Head of caudate nucleus (tissue), 42 donors: ENCODE results near the gene HABP2.

Source experiments
- DNase-seq, 42 donors: peaks; one replicate each; pipeline versions ENCODE4 v3.0.0 to v3.0.0-alpha.2; 2020 to 2021; ENCODE audit warnings: mixed read lengths in 7 of 42
- intact Hi-C: fragments of 100-400 bp; cut with DNase I; formaldehyde crosslinking; loops from one replicate; pipeline ENCODE4 v1.15.0; 2022

HABP2 gene

DNA sequence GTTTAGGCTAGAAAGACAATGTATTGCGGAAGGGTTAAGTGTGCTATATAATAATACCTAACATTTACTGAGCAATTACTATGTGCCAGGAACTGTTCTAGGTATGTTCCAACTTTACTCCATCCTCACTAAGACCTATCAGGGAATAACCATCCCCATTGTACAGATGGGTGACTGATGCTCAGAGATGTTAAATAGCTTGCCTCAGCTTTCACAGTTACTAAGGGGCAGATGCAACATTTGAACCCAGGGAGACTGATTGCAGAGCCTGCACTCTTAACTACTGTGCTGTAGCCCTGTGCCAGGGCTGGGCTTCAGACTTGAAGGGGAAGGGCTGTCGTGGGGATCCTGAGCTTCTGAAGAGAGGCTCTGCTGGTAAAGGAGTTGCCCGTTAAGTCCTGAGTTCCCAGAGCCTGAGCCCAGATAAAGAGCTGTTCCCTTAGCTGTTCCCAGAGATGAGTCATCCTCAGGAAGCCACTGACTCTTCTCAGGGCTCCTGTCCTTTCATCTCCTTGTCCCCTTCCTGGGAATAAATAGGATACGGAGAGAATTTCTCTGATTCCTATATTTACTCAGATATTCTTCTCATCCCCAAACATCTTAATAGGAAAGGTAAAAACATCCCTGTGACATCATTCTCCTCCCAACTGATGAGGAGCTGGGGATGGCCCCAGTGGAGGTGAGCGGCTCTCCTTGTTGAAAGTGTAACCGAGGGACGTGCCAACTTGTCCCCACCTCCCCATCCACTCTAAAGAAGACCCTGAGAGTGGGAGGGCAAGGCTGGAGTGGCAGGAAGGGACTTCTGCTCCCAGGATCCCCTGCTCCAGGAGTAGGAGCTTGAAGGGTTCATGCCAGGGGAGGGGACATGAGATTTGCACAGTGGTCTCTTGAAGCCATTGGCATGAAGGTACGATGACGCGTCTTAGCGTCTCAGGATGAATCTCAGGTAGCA, 28.0 kb upstream of the HABP2 start:
- intact Hi-C loops: no loop called here
- no peak for DNase-seq

DNA sequence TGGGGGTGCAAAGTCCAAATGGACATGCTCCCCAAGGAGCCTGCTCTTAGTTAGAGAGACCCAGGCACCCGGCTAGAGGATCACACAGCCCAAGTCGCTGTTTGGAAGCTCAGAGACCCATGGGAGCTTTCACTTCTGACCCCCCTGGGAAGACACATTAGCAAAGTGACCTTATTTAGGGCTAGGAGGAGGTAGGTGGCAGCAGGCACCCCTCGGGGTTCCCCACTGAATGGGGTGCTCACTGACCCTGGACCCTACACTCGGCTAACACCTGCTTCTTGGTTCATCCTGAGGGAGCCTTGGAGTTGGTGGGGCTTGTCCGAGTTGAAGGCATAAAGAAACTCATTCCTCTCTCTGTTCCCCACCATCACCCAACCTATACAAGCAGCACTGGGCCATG, 27.1 kb upstream of the HABP2 start:
- DNase-seq: no peak
- intact Hi-C loops: no loop called here

DNA sequence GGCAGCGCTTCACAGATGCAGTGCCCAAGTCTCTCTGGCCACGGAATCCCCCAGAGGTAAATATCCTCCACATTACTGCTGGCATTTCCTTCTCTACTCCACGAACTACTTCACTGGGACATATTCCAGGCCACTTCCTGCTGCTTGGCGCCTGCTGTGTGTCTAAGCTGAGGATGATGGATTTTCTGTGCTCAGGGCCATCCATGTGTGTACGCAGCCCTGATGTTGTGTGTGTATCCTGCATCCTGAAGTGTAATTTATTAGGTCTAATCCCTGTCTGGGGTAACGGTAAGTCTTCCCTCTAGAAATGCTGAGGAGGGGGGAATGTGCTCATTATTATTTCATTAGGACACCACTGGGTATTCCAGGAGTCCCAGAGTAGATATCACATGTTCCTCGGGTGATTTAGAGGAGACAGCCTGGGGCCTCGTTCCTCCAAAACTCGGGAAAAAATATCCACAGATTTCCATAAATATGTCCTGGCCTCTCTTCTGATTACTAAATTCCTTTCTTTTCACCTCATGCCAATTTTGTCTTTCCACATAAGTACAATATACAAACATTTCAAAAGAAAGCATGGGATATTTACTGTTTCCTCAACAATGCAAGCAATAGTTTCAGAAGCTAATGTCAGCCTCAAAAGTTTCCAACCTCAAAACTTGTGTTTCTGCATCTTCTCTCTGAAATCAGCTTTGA, 25.5 kb upstream of the HABP2 start:
- intact Hi-C loops: no loop called here
- DNase-seq: no peak

DNA sequence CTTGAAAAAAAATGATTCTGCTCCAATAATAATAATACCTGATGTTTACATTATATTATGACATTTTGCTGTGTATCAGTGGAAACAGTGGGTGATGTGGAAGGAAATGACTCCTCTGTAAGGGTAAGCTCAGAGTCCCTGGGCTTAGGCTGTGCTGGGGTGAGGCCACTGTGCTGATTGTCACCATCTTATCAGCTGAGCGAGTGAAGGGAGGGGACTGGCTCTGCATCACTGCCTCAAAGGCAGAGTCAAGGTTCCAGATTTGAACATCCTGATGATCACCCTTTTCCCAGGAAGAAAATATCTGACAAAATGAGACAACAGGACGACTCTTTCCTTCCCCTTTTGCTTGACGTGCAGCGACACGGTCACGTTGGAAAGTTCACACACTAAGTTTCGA, 24.0 kb upstream of the HABP2 start:
- no peak for DNase-seq
- intact Hi-C loops: no loop called here

DNA sequence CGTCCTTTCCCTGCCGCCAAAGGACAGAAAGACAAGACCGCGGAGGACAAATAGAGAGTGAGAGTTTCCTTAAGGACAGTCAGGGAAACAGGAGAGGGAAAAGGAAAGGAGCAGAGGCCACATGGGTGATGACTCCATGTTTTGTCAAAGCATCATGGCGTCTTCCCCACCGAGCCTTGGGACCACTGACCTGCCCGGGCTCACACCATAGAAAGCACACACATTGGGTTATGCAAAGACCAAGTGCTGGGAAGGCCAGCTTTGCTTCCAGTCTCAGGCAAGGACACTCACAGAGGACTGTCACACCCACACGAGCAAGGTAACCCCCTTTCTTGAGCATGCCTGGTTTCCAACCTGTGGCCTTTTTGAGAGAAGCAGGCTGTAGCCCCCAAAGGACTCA, 23.3 kb upstream of the HABP2 start:
- DNase-seq: peak in 1 of 42 donors; percentile 4
- intact Hi-C loops: no loop called here

DNA sequence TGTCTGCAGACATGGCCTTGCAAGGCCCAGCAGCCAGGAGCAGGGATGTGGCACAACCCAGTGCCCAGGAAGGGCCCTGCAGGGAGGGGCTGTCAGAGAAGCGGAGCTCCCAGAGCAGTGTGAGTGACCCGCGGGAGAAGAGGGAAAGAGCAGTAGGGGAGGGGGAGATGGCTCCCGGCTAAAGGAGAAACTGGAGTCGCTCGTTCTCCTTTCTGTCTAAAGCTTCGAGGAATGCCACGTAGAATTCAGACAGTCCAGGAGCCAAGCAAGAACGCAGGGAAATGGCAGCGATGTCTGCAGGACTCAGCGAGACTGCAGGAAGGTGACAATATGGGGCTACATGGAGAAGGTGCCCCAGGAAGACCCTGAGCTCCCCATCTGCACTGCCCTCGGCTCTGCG, 22.4 kb upstream of the HABP2 start:
- intact Hi-C loops: no loop called here
- DNase-seq: no peak

DNA sequence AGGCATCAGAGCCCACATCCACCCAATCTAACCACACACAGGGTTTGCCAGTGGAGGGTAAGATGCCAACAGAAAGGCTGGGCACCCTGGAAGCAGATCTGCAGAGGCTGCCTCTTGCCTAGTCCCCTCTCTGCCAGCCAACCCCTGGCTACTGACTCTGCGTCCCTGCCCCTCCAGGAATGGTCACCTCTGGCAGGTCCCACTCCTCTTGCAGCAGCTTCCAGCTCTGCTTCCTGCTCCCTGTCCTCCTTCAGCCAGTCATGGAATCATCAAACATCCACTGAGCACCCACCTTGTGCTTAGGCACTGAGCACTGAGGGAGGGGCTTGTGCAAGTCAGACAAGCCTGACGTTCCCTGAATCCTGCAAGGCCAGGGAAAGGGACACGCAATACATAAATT, 20.1 kb upstream of the HABP2 start:
- no peak for DNase-seq
- intact Hi-C loops: no loop called here

DNA sequence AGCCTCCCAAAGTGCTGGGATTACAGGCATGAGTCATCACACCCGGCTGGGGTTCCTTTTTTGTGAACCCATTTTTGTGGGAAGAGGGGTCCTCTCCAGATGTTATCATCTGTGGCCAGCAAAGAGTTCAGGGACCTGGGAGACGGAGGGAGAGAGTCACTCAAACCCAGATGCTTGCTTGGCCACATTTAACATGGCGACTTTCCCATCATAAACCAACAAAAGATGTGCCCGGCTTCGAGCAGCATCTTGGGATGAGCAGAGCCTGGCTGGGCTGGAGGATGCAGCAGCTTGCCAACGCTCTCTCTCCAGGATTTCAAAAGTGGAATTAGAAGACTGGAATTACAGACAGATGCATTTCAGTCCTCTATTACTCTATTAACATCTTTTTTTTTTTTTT, 19.1 kb upstream of the HABP2 start:
- intact Hi-C loops: no loop called here
- no peak for DNase-seq

DNA sequence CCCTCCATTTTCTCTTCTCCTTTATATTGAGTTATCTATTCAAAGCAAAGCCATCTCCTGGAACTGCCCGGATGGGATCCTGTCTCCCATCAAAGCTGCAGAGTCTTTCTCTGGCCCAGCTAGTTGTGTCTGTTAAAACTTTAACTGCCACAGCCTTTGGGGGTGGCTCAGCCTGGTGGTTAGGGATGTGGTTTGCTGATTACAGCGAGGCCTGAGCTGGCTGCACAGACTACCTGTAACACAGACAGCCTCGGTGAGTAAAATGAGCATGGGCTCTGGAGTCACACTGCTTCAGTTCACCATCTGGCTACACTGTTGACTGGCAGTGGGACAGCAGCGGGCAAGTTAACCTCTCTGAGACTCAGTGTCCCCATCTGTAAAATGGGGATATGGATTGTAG, 18.4 kb upstream of the HABP2 start:
- intact Hi-C loops: no loop called here
- no peak for DNase-seq

DNA sequence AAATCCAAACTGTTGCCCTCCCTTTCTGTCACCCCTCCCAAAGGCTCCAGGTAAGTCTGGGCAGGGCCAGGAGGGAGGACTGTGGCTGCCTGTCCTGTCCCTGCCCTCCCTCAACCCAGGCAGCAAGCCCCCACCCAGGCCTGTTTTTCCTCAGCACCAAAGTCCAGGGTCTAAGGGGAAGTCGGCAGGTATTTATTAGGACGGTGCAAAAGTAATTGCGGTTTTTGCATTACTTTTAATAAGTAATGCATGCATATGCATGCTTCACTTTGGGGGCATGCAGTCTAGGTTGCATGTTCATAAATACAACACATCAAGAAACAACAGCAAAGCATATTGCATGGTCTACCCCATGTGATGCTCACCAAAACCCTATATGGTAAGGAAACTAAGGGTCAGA, 15.2 kb upstream of the HABP2 start:
- intact Hi-C loops: no loop called here
- DNase-seq: no peak

DNA sequence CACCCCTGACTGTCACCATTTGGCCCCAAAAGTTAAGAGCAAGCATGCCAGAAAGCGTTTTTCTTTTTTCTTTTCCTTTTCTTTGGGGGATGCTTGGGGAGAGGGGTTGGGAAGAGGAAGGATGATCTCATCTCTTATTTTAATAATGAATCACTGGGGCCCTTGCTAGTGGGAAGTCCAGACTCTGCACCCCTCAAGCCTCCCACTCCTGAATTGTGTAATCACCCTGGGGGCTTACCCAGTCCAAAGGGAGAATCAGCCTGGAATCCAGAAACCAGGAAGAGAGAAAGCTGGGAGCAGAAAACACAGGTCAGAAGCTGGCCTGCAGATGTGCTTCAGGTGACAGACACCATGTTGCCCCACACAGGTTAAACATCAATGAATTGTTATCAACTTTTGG, 14.7 kb upstream of the HABP2 start:
- intact Hi-C loops: no loop called here
- no peak for DNase-seq

DNA sequence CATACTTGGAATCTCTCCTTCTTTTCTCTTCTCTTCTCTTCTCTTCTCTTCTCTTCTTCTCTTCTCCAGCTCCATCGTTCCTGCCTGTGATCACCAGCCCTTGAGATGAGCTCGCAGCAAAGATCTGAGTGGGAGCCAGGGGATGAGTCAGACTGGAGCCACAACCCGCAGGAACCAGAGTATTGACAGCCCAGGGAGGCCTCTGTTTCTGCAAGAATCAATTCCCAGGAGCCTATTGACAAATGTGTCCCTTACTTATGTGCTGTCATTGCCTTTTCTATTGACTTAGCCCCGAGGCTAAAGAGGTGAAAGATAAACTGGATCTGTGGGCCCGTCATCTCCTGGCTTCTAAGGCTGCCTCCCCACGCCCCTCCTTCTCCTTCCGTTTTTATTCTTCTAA, 13.1 kb upstream of the HABP2 start:
- DNase-seq: peak in 33 of 42 donors; percentile 3 to 78 (median 48)
- intact Hi-C loops: no loop called here

DNA sequence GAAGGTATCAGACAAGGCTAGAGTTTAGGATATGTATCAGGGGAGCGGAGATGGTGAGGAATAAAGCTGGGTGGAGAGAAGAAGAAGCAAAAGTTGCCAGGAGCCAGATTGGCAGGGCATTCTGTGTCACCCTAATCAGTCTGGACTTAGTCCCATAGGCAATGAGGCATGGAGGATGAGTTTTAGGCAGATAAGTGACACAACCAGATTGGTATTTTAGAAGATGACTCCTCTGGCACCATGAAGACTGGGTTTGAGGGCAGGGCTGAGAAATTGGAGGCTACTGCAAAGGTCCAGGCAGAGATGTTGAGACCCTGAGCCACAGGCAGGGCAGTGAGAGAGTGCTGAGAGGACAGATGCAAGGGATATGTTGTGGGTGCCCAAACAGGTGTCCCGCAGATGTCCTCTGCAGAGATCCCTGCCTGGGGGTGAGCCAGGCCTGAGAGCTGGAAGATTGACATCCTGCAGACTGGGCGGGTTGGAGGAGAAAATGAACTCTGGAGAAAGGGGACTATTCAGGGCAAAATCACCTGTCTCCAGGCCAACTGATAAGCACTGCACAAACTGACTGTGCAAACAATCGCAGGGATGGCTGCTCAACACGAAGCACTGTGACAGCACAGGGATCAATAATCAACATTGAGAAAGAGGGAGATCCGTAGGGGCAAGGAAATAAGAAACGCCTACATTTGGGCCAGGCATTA, 11.9 kb upstream of the HABP2 start:
- no peak for DNase-seq
- intact Hi-C loops: no loop called here

DNA sequence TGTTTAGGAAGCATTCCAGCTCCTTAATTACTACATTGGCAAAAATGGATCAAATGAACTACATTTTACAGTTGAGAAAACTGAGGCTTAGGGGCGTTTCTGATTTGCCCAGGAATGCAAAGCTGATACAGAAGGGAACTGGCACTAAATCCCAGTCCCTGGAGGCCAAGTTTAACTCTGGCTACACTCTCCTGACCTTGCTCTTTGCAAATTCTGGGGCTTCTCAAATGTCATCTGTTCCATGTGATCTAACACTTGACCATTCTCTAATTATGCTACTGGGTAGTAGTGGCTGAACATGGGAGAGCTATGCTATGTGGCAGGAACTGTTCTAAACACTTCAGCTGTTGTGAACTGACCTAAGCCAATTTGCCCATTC, 11.3 kb upstream of the HABP2 start:
- intact Hi-C loops: no loop called here
- no peak for DNase-seq

DNA sequence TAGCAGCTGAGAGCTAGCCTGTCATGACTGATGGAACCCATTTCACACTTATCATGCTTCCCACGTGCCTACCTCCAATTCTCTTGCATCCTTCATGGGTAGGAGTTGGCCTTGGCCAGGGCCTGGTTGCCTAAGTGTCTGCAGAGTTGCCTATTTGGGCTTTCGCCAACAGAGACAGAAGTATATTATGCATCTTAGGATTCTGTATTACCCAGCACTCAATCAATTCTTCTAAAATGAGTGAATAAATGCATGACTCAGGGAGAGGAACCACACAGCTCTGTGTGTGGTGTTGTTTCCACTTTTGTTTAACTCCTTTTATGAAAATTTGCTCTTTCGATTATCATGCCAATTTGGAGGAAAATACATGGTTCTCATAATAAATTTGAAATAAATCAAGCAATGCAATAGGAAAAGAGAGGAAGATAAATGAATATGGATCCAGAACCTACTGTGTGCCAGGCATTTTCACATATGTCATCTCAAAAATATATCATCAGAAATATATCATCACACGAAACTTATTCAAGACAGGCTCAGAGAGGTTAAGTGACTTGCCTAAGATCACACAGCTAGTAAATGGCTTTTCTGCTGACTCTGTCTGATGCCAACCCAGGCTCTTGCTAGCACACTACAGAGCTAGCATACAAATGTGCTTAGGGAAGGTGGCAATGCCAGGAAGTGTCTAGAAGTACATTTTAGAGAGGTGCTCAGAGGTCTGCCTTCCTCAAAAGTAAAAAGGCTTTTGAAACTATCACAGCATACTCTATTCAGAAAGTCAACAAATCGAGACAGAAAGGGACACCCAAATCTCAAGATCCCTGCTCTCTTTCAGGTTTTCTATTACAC, 9.5 kb upstream of the HABP2 start:
- no peak for DNase-seq
- intact Hi-C loops: no loop called here

DNA sequence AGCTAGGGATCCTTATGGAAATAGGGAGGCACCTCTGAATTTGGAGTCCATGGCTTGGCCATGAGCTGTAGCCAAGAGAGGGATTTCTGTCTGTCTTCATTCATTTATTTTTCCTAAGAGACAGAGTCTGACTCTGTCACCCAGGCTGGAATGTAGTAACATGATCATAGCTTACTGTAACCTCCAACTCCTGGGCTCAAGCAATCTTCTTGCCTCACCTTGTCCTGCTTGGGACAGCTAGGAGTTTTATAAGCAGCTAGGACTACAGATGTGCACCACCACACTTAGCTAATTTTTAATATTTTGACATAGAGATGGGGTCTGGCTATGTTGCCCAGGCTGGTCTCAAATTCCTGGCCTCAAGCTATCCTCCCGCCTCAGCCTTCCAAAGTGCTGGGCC, 8.5 kb upstream of the HABP2 start:
- no peak for DNase-seq
- intact Hi-C loops: no loop called here

DNA sequence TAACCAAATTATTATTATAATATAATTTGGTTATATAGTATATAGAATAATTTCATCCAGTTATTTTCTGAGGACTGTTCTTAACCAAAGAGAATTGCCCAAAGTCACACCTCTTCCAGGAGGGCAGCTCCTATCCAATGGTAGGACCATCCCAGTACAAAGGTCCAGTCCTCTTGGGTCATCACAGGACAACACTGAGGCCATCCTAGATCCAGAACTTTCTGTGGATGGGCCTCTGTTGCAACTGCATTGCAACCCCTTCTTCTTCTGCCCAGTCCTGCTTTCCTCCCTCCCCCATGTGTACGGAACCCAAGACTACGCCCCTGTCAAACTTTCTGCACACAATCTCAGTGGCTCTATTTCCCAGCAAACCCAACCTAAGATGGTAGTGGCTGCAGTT, 5.4 kb upstream of the HABP2 start:
- no peak for DNase-seq

DNA sequence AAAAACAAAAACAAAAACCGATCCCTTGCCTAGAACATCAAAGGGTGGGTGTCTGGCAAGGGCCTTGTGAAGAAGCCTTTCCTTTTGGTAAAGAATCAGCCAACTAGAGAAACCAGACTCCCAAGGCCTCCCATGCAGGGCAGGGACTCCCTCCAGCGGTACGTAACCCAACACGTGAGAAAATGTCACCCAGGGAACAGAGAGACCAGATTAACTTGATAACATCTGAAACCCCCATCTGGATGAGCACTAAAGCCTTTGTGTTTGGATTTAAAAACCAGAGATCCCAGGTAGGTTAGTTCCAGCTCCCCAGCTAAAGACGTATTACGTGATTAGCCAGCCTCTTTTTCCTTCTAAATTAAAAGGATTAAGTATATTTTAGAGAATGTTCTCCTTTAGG, 3.0 kb upstream of the HABP2 start:
- intact Hi-C loops: no loop called here
- no peak for DNase-seq

More for the DNA sequence above, 5.4 kb upstream of the HABP2 start:
- intact Hi-C loops: no loop called here

DNA sequence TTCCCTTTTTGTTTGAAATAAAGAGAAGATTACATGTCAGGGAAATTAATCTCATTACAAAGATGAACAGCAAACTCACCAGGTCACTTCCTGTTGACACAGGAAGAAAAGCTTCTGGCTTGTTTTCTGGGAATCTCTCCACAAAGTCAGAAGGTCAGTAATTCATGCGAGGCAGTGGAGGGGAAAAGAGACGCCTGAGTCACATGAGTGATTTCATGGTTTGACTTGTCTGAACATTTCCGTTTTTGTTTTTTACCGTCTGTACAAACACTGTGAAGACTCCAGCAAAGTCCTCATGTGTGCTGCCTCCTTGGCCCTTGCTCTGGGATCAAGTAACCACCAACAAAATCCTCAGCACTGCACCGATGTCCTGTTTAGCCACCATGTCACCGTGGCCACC, 2.5 kb upstream of the HABP2 start:
- intact Hi-C loops: no loop called here
- no peak for DNase-seq
